HG03095 (cell line): ENCODE data around the gene SBK1.
"Not testable (repeated sequence)": the region's sequence is repeated elsewhere in the genome, so short reads cannot be mapped to it uniquely, and the experiment has no call there.

Experiments
- ATAC-seq: cut with Tn5 transposase; IDR thresholded peaks from one replicate; pipeline ENCODE4 v1.9.1; 2021; ENCODE audit warnings: moderate library complexity; ENCODE audit not compliant: unreplicated experiment

Gene SBK1

GRCh38 chr16:28291651-28292626, at the start of gene SBK1:
Gene SBK1 (plus strand): TSS chr16:28292525. CDS start chr16:28317392, 24,867 bp downstream.
- peak; percentile 83 for ATAC-seq

GRCh38 chr16:28249483-28249882, 42.8 kb upstream of the SBK1 start:
- ATAC-seq, result not testable (repeated sequence)

- ATAC-seq, result no peak
Observed at GRCh38 chr16:28250999-28251398, 41.3 kb upstream of the SBK1 start.

GRCh38 chr16:28254158-28254557, 38.2 kb upstream of the SBK1 start:
- ATAC-seq, result no peak

- ATAC-seq, result no peak
Observed at GRCh38 chr16:28255838-28256237, 36.5 kb upstream of the SBK1 start.

GRCh38 chr16:28257256-28257655, 35.1 kb upstream of the SBK1 start:
- ATAC-seq, result no peak

- no peak for ATAC-seq
Observed at GRCh38 chr16:28258567-28258966, 33.8 kb upstream of the SBK1 start.

- ATAC-seq, result no peak
Observed at GRCh38 chr16:28259091-28259780, 33.1 kb upstream of the SBK1 start.

- no peak for ATAC-seq
Observed at GRCh38 chr16:28259781-28260150, 32.6 kb upstream of the SBK1 start.

- ATAC-seq, result no peak
Observed at GRCh38 chr16:28260193-28260592, 32.1 kb upstream of the SBK1 start.

- no peak for ATAC-seq
Observed at GRCh38 chr16:28261942-28262341, 30.4 kb upstream of the SBK1 start.

GRCh38 chr16:28263305-28263704, 29.0 kb upstream of the SBK1 start:
- ATAC-seq, result no peak

- no peak for ATAC-seq
Observed at GRCh38 chr16:28264656-28265055, 27.7 kb upstream of the SBK1 start.

GRCh38 chr16:28265822-28266221, 26.5 kb upstream of the SBK1 start:
- ATAC-seq, result no peak

- no peak for ATAC-seq
Observed at GRCh38 chr16:28267356-28267755, 25.0 kb upstream of the SBK1 start.

- no peak for ATAC-seq
Observed at GRCh38 chr16:28273511-28273910, 18.8 kb upstream of the SBK1 start.

GRCh38 chr16:28274676-28275075, 17.6 kb upstream of the SBK1 start:
- ATAC-seq, result no peak

GRCh38 chr16:28276301-28276700, 16.0 kb upstream of the SBK1 start:
- ATAC-seq, result no peak

GRCh38 chr16:28277537-28278388, 14.6 kb upstream of the SBK1 start:
- no peak for ATAC-seq

GRCh38 chr16:28279006-28279405, 13.3 kb upstream of the SBK1 start:
- ATAC-seq, result no peak
